Measurements from ENCODE around the gene HOXD3.

HOXD3 gene

GRCh38 chr2:176202491-176202890 lies 45.4 kb downstream of the HOXD3 start:
- Histone ChIP-seq H3K9me3 (ENCODE audit: low read depth, low read length) (no peaks in the 10 kb centered on the region), H3K36me3 (ENCODE audit: insufficient read depth, low read length) (no peaks in the 10 kb centered on the region), H3K4me3 (no peak overlapping the region), H3K27ac (no peak overlapping the region), H3K9ac (ENCODE audit: insufficient read length) (no peak overlapping the region)
- no peak for DNase-seq (ENCODE audit: low read depth, low spot score)
- TF ChIP-seq POLR2AphosphoS5 (IDR thresholded peaks at IDR 0.05; ENCODE audit: borderline replicate concordance, low read depth, low read length) (no peak), EZH2 (IDR thresholded peaks at IDR 0.05) (no peak), FOXP2 (optimal IDR thresholded peaks at IDR 0.05; ENCODE audit: control extremely low read depth, extremely low read length, insufficient read depth) (no peak)

DNA sequence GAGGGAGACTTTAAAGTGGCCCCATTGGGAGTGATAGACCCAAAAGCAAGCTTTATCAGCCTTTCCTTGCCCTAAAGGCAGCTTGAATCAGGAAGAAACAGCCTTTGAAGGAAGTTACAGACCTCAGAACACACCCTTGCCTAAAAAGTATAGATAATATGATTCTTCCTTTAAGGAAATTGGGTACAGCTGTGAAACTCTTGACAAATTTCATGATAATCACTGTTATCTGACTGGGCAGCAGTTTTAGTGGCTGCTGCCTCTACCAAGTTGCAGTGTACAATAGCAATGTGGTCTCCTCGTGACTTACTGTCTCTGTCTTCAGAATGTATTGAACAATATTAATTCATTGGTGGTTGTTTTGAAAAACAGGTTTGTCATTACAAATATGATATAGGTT lies 48.0 kb downstream of the HOXD3 start:
- H3K27ac ChIP-seq = peak overlapping the region; percentile 52; the same call in 1 of the 2 replicates
- TF ChIP-seq EZH2 (IDR thresholded peaks at IDR 0.05) = no peak
- TF ChIP-seq POLR2AphosphoS5 (IDR thresholded peaks at IDR 0.05; ENCODE audit: borderline replicate concordance, low read depth, low read length) = no peak; the same call in 1 of the 2 replicates
- TF ChIP-seq FOXP2 (optimal IDR thresholded peaks at IDR 0.05; ENCODE audit: control extremely low read depth, extremely low read length, insufficient read depth) = no peak
- H3K4me3 ChIP-seq = no peak overlapping the region; the same call in 1 of the 2 replicates
- H3K36me3 ChIP-seq (ENCODE audit: insufficient read depth, low read length) = no peaks in the 10 kb centered on the region
- H3K9me3 ChIP-seq (ENCODE audit: low read depth, low read length) = no peaks in the 10 kb centered on the region
- no peak for DNase-seq (ENCODE audit: low read depth, low spot score)
- H3K9ac ChIP-seq (ENCODE audit: insufficient read length) = no peak overlapping the region

GRCh38 chr2:176206136-176206535 lies 49.0 kb downstream of the HOXD3 start:
- DNase-seq (ENCODE audit: low read depth, low spot score) = no peak
- Histone ChIP-seq H3K4me3 (peak overlapping the region; percentile 10; the same call in 1 of the 2 replicates), H3K9me3 (ENCODE audit: low read depth, low read length) (no peaks in the 10 kb centered on the region), H3K9ac (ENCODE audit: insufficient read length) (no peak overlapping the region), H3K36me3 (ENCODE audit: insufficient read depth, low read length) (no peaks in the 10 kb centered on the region), H3K27ac (peak overlapping the region; percentile 43)
- TF ChIP-seq EZH2 (IDR thresholded peaks at IDR 0.05) = no peak

DNA sequence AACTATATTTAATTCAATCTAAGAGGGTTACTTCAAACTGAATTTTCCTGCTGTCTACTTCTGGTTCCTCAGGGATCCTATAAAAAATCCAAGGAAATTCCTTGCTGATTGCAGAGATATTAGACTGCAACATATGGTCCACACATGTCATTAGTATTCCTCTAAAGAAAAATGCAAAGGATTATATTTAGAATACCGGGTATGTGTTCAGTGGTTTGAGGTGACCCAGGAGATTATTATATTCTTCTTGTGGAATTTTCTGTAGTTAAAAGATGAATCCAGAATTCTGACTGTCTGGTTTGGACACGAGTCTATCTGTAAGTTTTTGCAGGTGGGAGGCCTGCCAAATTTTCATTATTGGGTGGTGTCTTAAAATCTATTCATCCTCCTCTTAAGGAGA lies 49.6 kb downstream of the HOXD3 start:
- H3K9ac ChIP-seq (ENCODE audit: insufficient read length) = no peak overlapping the region
- no peaks in the 10 kb centered on the region for H3K36me3 ChIP-seq (ENCODE audit: insufficient read depth, low read length)
- no peak for TF ChIP-seq FOXP2 (optimal IDR thresholded peaks at IDR 0.05; ENCODE audit: control extremely low read depth, extremely low read length, insufficient read depth)
- no peak for TF ChIP-seq POLR2AphosphoS5 (IDR thresholded peaks at IDR 0.05; ENCODE audit: borderline replicate concordance, low read depth, low read length)
- no peak for TF ChIP-seq EZH2 (IDR thresholded peaks at IDR 0.05)
- no peak for DNase-seq (ENCODE audit: low read depth, low spot score)
- peak overlapping the region; percentile 43; the same call in 1 of the 2 replicates for H3K27ac ChIP-seq
- no peaks in the 10 kb centered on the region for H3K9me3 ChIP-seq (ENCODE audit: low read depth, low read length)
- H3K4me3 ChIP-seq = 0 out of 2 replicates have a peak overlapping the region, but pooled peaks have one; percentile 4

DNA sequence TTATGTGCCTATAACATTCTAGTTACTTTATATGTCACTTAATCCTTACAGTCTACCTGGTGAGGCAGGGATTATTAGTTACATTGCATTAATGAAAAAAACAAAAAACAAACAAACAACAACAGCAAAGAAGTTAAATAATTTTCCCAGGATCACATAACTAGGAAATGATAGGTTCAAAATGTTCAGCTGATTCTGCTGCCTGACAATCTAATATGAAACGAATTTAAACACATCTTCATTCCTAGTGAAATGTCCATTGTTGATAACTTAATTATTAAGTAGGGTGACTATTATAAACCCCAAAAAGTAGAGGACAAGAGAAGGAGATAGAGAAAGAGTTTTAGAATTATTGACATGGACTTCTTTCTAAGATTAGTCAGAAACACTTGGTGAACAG lies 54.0 kb downstream of the HOXD3 start:
- H3K9ac ChIP-seq (ENCODE audit: insufficient read length) = no peak overlapping the region
- H3K9me3 ChIP-seq (ENCODE audit: low read depth, low read length) = no peaks in the 10 kb centered on the region
- DNase-seq (ENCODE audit: low read depth, low spot score) = no peak
- H3K36me3 ChIP-seq (ENCODE audit: insufficient read depth, low read length) = no peaks in the 10 kb centered on the region
- H3K4me3 ChIP-seq = no peak overlapping the region
- no peak for TF ChIP-seq EZH2 (IDR thresholded peaks at IDR 0.05)
- no peak for TF ChIP-seq POLR2AphosphoS5 (IDR thresholded peaks at IDR 0.05; ENCODE audit: borderline replicate concordance, low read depth, low read length)
- no peak for TF ChIP-seq FOXP2 (optimal IDR thresholded peaks at IDR 0.05; ENCODE audit: control extremely low read depth, extremely low read length, insufficient read depth)
- no peak overlapping the region for H3K27ac ChIP-seq

- TF ChIP-seq FOXP2 (optimal IDR thresholded peaks at IDR 0.05; ENCODE audit: control extremely low read depth, extremely low read length, insufficient read depth) (no peak), EZH2 (IDR thresholded peaks at IDR 0.05) (no peak), POLR2AphosphoS5 (IDR thresholded peaks at IDR 0.05; ENCODE audit: borderline replicate concordance, low read depth, low read length) (no peak)
- H3K9ac ChIP-seq (ENCODE audit: insufficient read length) = no peak overlapping the region
- DNase-seq (ENCODE audit: low read depth, low spot score) = no peak
These were observed 55.2 kb downstream of the HOXD3 start for GRCh38 chr2:176212276-176212675.

DNA sequence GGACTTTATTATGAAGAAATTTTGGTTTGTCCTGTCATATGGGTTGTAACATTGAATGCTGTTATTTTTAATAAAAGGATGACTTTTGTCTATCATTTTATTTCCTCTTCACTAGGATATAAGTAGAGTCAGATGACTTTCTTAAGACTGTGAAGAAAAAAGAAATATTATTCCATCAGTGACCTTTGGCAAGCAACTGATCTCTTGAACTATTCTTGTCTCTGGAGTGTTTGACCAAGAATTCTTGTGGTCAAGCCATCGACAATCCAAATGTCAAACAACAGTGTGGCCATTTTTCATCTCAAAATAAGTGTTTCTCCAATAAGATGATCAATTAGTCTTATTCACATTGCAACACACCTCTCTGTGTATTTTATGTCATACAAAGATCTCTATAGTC lies 56.3 kb downstream of the HOXD3 start:
- Histone ChIP-seq H3K27ac (no peak overlapping the region), H3K9ac (ENCODE audit: insufficient read length) (no peak overlapping the region), H3K4me3 (no peak overlapping the region), H3K9me3 (ENCODE audit: low read depth, low read length) (no peaks in the 10 kb centered on the region), H3K36me3 (ENCODE audit: insufficient read depth, low read length) (no peaks in the 10 kb centered on the region)
- DNase-seq (ENCODE audit: low read depth, low spot score) = no peak
- TF ChIP-seq POLR2AphosphoS5 (IDR thresholded peaks at IDR 0.05; ENCODE audit: borderline replicate concordance, low read depth, low read length) (no peak), EZH2 (IDR thresholded peaks at IDR 0.05) (no peak), FOXP2 (optimal IDR thresholded peaks at IDR 0.05; ENCODE audit: control extremely low read depth, extremely low read length, insufficient read depth) (no peak)

More at GRCh38 chr2:176212276-176212675, 55.2 kb downstream of the HOXD3 start:
- H3K27ac ChIP-seq = no peak overlapping the region
- no peaks in the 10 kb centered on the region for H3K36me3 ChIP-seq (ENCODE audit: insufficient read depth, low read length)
- no peak overlapping the region for H3K4me3 ChIP-seq
- H3K9me3 ChIP-seq (ENCODE audit: low read depth, low read length) = no peaks in the 10 kb centered on the region
